CD4-positive, alpha-beta memory T cell (primary cell): ENCODE data around the gene TNFAIP2. TPM values are rescaled to one million over a fixed set of nuclear protein-coding genes. Genes with fewer than 3 reads are reported as not detected.

ENCODE experiments used
- CTCF ChIA-PET: fragments of 350-600 bp; sonication (Branson Sonifier 250); formaldehyde crosslinking; loops from one replicate; lab custom pipeline; 2021; ENCODE audit warnings: inconsistent platforms; ENCODE audit not compliant: partially characterized antibody; lab: Charles Lee
- POLR2A ChIA-PET: fragments of 350-600 bp; sonication (Branson Sonifier 250); formaldehyde crosslinking; loops from one replicate; lab custom pipeline; 2021; ENCODE audit not compliant: partially characterized antibody; lab: Charles Lee
- DNase-seq, 5 donors: peaks; one replicate each; pipeline versions ENCODE4 v3.0.0 to v3.0.0-alpha.2; 2020 to 2022; ENCODE audit warnings: mixed read lengths in 1 of 5
- H3K27ac ChIP-seq: one replicate; pipeline ENCODE4 v1.7.0; 2013; ENCODE audit warnings: low read depth, low read length
- H3K27me3 ChIP-seq: 2 replicates; pipeline ENCODE4 v1.7.0; 2013; ENCODE audit warnings: mild to moderate bottlenecking, low read length, moderate library complexity; ENCODE audit not compliant: insufficient read depth
- H3K36me3 ChIP-seq: 2 replicates; pipeline ENCODE4 v1.7.0; 2013; ENCODE audit warnings: mild to moderate bottlenecking, low read length, moderate library complexity; ENCODE audit not compliant: insufficient read depth
- H3K4me1 ChIP-seq: 2 replicates; pipeline ENCODE4 v1.7.0; 2013; ENCODE audit warnings: mild to moderate bottlenecking, low read length, moderate library complexity; ENCODE audit not compliant: insufficient read depth
- H3K4me3 ChIP-seq, 2 donors: one replicate each; pipeline ENCODE4 v1.7.0; 2013; ENCODE audit warnings: low read length in 2 of 2, mild to moderate bottlenecking in 1 of 2
- H3K9me3 ChIP-seq, 2 donors: one replicate each; pipeline ENCODE4 v1.7.0; 2013; ENCODE audit warnings: low read length in 2 of 2, control low read depth in 1 of 2; ENCODE audit not compliant: control insufficient read depth in 1 of 2
- H3K27ac Mint-ChIP-seq, 7 donors: one replicate each; pipeline ENCODE4 v1.8.0; 2020 to 2021; ENCODE audit warnings: mixed read lengths in 7 of 7, mild to moderate bottlenecking in 6 of 7, inconsistent platforms in 3 of 7, moderate library complexity in 3 of 7
- H3K27me3 Mint-ChIP-seq, 2 donors: one replicate each; pipeline ENCODE4 v1.8.0; 2020 to 2021; ENCODE audit warnings: mixed read lengths in 2 of 2
- H3K36me3 Mint-ChIP-seq, 2 donors: one replicate each; pipeline ENCODE4 v1.8.0; 2020 to 2021; ENCODE audit warnings: mixed read lengths in 2 of 2, inconsistent platforms in 1 of 2, mild to moderate bottlenecking in 1 of 2
- H3K4me1 Mint-ChIP-seq, 4 donors: one replicate each; pipeline ENCODE4 v1.8.0; 2020 to 2021; ENCODE audit warnings: mixed read lengths in 4 of 4, mild to moderate bottlenecking in 1 of 4
- H3K4me3 Mint-ChIP-seq, 8 donors: one replicate each; pipeline ENCODE4 v1.8.0; 2020 to 2021; ENCODE audit warnings: mixed read lengths in 8 of 8, mild to moderate bottlenecking in 7 of 8, moderate library complexity in 6 of 8, inconsistent platforms in 3 of 8
- H3K9me3 Mint-ChIP-seq, 8 donors: one replicate each; pipeline ENCODE4 v1.8.0; 2020 to 2021; ENCODE audit warnings: mixed read lengths in 8 of 8, mild to moderate bottlenecking in 5 of 8, inconsistent platforms in 3 of 8, moderate library complexity in 1 of 8
- intact Hi-C: fragments of 100-400 bp; cut with micrococcal nuclease; formaldehyde crosslinking; loops from one replicate; pipeline ENCODE4 v1.15.1; 2023
- polyA plus RNA-seq, 2 donors: library from polyadenylated mRNA; unstranded; fragments of 300-500 nt; fragmentation: Illumina TruSeq; gene quantifications; one replicate each; pipeline ENCODE4 v1.2.3, GENCODE V29; 2021
- total RNA-seq, 2 experiments: library from RNA; stranded (reverse); gene quantifications; one replicate each; pipeline ENCODE4 v1.2.3, GENCODE V29; 2021

Gene TNFAIP2
- total and polyA plus RNA-seq, 4 experiments from 2014 or later: 5.1 to 5.8 TPM; not detected in 2

- Mint-ChIP-seq H3K27me3 (peaks cover 11 to 14% of the 10 kb centered on the region in 2 donors), H3K36me3 (no peaks in the 10 kb centered on the region), H3K4me1 (peaks cover 0 to 4% (median 2%) of the 10 kb centered on the region in 4 donors), H3K9me3 (no peaks in the 10 kb centered on the region), H3K4me3 (no peak overlapping the region), H3K27ac (peak overlapping the region in 1 of 7 donors; percentile 62)
- no peak overlapping the region for H3K27ac ChIP-seq
- DNase-seq: no peak
- no peaks in the 10 kb centered on the region for H3K9me3 ChIP-seq
- H3K4me1 ChIP-seq: peaks cover 12% of the 10 kb centered on the region
- H3K27me3 ChIP-seq: peaks cover 6% of the 10 kb centered on the region
- ChIA-PET CTCF (no interaction called here), POLR2A (no interaction called here)
- intact Hi-C loops: no loop called here
- no peak overlapping the region for H3K4me3 ChIP-seq
- no peaks in the 10 kb centered on the region for H3K36me3 ChIP-seq
Observed at GRCh38 chr14:103126088-103126872, 3.0 kb downstream of the TNFAIP2 start.

- Histone ChIP-seq H3K36me3 (no peaks in the 10 kb centered on the region), H3K27me3 (peaks cover 6% of the 10 kb centered on the region), H3K4me1 (peaks cover 12% of the 10 kb centered on the region), H3K9me3 (no peaks in the 10 kb centered on the region), H3K4me3 (no peak overlapping the region), H3K27ac (no peak overlapping the region)
- H3K4me1 Mint-ChIP-seq: peaks cover 0 to 4% (median 2%) of the 10 kb centered on the region in 4 donors
- H3K27me3 Mint-ChIP-seq: peaks cover 9 to 11% of the 10 kb centered on the region in 2 donors
- no peaks in the 10 kb centered on the region for H3K36me3 Mint-ChIP-seq
- CTCF ChIA-PET: no interaction called here
- no peak overlapping the region for H3K4me3 Mint-ChIP-seq
- intact Hi-C loops: no loop called here
- no peak for DNase-seq
- H3K9me3 Mint-ChIP-seq: no peaks in the 10 kb centered on the region
- POLR2A ChIA-PET: no interaction called here
- no peak overlapping the region for H3K27ac Mint-ChIP-seq
Observed at GRCh38 chr14:103126873-103127304, 3.6 kb downstream of the TNFAIP2 start.

- Histone ChIP-seq H3K27ac (no peak overlapping the region), H3K27me3 (peaks cover 6% of the 10 kb centered on the region), H3K9me3 (no peaks in the 10 kb centered on the region), H3K4me3 (no peak overlapping the region), H3K4me1 (peaks cover 12% of the 10 kb centered on the region), H3K36me3 (no peaks in the 10 kb centered on the region)
- Mint-ChIP-seq H3K4me1 (peaks cover 0 to 1% (median 0%) of the 10 kb centered on the region in 4 donors), H3K9me3 (no peaks in the 10 kb centered on the region), H3K27ac (no peak overlapping the region), H3K36me3 (no peaks in the 10 kb centered on the region), H3K4me3 (no peak overlapping the region), H3K27me3 (peaks cover 7 to 8% of the 10 kb centered on the region in 2 donors)
- no peak for DNase-seq
- ChIA-PET POLR2A (no interaction called here), CTCF (no interaction called here)
- intact Hi-C loops: no loop called here
Observed at GRCh38 chr14:103127356-103127755, 4.1 kb downstream of the TNFAIP2 start.

DNA sequence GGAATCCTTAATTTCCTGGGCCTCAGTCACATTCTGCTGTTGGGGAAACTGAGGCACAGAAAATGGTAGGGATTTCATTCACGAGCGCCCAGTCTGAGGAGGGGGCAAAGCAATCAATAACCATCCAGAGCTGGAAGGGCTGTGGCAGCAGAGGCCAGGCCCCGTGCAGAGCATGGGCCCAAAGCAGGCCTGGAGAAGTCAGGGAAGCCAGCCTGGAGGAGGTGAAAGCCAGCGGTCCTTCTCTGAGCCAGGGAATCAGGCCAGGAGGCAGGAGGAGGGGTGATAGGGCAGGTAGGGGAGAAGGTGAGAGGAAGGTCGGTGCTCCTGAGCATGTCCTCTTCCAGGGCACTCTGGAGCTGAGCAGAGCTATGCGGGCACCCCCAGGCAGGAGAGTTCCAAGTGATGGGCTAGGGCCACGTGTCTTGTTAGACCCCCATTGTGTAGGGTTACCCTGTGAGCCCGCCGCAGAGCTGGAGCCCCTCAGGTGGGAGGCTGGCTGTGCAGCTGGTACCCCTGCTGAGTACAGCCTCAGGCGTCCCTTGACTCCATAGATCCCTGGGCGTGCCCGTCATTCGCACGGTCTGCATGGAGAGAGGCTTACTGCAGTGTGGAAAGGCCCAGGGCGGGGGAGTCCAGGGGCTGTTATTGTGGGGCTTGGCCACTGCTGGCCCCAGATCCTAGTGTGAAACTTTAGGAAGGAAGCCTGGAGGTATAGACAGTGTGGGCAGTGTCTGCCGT lies 4.8 kb downstream of the TNFAIP2 start:
- no peaks in the 10 kb centered on the region for H3K9me3 ChIP-seq
- H3K27me3 ChIP-seq: peaks cover 6% of the 10 kb centered on the region
- no peaks in the 10 kb centered on the region for H3K9me3 Mint-ChIP-seq
- H3K4me1 Mint-ChIP-seq: peaks cover 0 to 1% (median 0%) of the 10 kb centered on the region in 4 donors
- H3K4me3 ChIP-seq: no peak overlapping the region
- no peak for DNase-seq
- H3K27me3 Mint-ChIP-seq: peaks cover 7 to 8% of the 10 kb centered on the region in 2 donors
- no peak overlapping the region for H3K4me3 Mint-ChIP-seq
- POLR2A ChIA-PET: no interaction called here
- no peaks in the 10 kb centered on the region for H3K36me3 ChIP-seq
- no peaks in the 10 kb centered on the region for H3K36me3 Mint-ChIP-seq
- CTCF ChIA-PET: no interaction called here
- no peak overlapping the region for H3K27ac Mint-ChIP-seq
- H3K4me1 ChIP-seq: peaks cover 9% of the 10 kb centered on the region
- no peak overlapping the region for H3K27ac ChIP-seq
- intact Hi-C loops: no loop called here

- H3K4me3 Mint-ChIP-seq: no peak overlapping the region
- CTCF ChIA-PET: no interaction called here
- H3K36me3 ChIP-seq: no peaks in the 10 kb centered on the region
Observed at GRCh38 chr14:103128631-103129300, 5.5 kb downstream of the TNFAIP2 start.

DNA sequence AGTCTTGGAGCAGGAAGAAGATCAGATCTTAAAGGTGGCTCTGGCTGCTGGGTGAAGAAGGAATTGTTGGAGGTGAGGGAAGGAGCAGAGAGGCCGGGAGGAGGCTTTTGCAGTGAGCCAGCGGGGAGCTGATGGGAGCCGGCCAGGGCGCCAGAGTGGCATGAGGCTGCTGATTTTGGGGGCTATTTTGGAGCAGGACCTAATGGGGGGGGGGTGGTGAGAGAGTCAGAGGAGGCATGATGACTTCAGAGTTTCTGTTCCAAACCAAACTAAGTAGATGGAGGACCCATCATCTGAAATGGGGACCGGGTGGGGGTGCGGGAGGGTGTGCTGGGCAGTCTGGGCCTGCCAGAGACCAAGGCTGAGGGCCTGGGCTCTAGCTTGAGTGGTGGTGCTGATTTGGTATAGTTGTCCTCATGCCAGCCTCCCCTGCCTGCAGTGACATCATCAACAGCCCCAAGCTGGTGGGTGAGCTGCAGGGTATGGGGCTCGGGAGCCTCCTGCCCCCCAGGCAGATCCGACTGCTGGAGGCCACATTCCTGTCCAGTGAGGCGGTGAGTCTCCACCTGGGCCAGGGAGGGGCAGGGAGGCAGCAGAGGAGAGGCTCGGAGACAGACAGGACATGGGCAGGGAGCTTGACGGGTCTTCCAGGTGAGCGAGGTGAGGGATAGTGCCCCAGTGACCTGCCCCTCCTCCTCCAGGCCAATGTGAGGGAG lies 6.2 kb downstream of the TNFAIP2 start:
- Histone ChIP-seq H3K9me3 (no peaks in the 10 kb centered on the region), H3K27me3 (no peaks in the 10 kb centered on the region), H3K27ac (no peak overlapping the region), H3K36me3 (no peaks in the 10 kb centered on the region), H3K4me1 (no peaks in the 10 kb centered on the region), H3K4me3 (no peak overlapping the region)
- ChIA-PET CTCF (no interaction called here), POLR2A (no interaction called here)
- peaks cover 3 to 4% of the 10 kb centered on the region in 2 donors for H3K27me3 Mint-ChIP-seq
- no peak overlapping the region for H3K27ac Mint-ChIP-seq
- intact Hi-C loops: no loop called here
- H3K36me3 Mint-ChIP-seq: no peaks in the 10 kb centered on the region
- H3K4me3 Mint-ChIP-seq: no peak overlapping the region
- no peaks in the 10 kb centered on the region for H3K9me3 Mint-ChIP-seq
- H3K4me1 Mint-ChIP-seq: no peaks in the 10 kb centered on the region
- no peak for DNase-seq

More at GRCh38 chr14:103128631-103129300, 5.5 kb downstream of the TNFAIP2 start:
- H3K9me3 Mint-ChIP-seq: no peaks in the 10 kb centered on the region
- H3K4me1 Mint-ChIP-seq: peaks cover 0 to 1% (median 0%) of the 10 kb centered on the region in 4 donors
- peaks cover 7 to 8% of the 10 kb centered on the region in 2 donors for H3K27me3 Mint-ChIP-seq
- H3K36me3 Mint-ChIP-seq: no peaks in the 10 kb centered on the region
- H3K4me1 ChIP-seq: peaks cover 5% of the 10 kb centered on the region
- H3K4me3 ChIP-seq: no peak overlapping the region
- intact Hi-C loops: no loop called here
- H3K27ac ChIP-seq: no peak overlapping the region
- DNase-seq: no peak
- peaks cover 6% of the 10 kb centered on the region for H3K27me3 ChIP-seq
- H3K27ac Mint-ChIP-seq: no peak overlapping the region
- H3K9me3 ChIP-seq: no peaks in the 10 kb centered on the region
- POLR2A ChIA-PET: no interaction called here
